Measurements from ENCODE around the gene NCAM2. TPM values are rescaled to one million over a fixed set of nuclear protein-coding genes. Genes with fewer than 3 reads are reported as not detected.

NCAM2 gene
- 0.07 TPM in 1 of 2 replicates, not detected in the other for total RNA-seq

DNA sequence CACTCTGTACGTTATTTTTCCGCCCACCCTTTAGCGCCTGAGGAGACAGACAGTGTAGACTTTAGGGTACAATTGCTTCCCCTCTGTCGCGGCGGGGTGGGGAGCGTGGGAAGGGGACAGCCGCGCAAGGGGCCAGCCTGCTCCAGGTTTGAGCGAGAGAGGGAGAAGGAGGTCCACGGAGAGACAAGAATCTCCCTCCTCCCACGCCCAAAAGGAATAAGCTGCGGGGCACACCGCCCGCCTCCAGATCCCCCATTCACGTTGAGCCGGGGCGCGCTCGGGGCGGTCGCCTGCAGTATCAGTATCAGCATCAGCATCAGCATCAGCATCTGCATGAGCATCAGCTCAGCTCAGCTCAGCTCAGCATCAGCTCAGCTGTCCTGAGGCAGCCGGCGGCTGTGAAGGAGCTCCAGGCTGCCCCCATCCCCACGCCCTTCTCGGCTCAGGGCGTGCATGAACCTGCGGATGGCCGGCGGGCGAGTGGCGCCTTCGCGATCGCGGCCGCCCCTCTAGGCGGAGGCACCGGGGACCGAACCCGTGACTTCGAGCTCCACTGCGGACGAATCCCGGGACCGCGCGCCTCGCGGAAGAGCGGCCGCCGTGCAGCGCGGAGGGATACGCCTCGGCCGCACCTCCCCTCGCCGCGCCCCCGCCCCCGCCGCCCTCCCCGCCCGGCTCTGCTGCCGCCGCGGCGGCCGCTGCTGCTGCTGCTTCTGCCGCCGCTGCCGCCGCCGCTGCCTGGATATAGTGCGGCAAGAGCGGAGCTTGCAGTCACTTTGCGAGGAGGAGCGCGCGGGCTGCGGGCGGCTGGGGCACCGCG, at the start of gene NCAM2:
NCAM2 (plus strand) TSS at position 774 of the 820 bp plus-strand sequence.
- DNase-seq (ENCODE audit: low read depth) = no peak
- H3K4me3 ChIP-seq (ENCODE audit: low read depth, low read length) = peak within 1 kb of the TSS; percentile 51
- TF ChIP-seq, protein P1, sequence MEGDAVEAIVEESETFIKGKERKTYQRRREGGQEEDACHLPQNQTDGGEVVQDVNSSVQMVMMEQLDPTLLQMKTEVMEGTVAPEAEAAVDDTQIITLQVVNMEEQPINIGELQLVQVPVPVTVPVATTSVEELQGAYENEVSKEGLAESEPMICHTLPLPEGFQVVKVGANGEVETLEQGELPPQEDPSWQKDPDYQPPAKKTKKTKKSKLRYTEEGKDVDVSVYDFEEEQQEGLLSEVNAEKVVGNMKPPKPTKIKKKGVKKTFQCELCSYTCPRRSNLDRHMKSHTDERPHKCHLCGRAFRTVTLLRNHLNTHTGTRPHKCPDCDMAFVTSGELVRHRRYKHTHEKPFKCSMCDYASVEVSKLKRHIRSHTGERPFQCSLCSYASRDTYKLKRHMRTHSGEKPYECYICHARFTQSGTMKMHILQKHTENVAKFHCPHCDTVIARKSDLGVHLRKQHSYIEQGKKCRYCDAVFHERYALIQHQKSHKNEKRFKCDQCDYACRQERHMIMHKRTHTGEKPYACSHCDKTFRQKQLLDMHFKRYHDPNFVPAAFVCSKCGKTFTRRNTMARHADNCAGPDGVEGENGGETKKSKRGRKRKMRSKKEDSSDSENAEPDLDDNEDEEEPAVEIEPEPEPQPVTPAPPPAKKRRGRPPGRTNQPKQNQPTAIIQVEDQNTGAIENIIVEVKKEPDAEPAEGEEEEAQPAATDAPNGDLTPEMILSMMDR (conservative IDR thresholded peaks at IDR 0.05; ENCODE audit: low read depth, low read length) = no peak

DNA sequence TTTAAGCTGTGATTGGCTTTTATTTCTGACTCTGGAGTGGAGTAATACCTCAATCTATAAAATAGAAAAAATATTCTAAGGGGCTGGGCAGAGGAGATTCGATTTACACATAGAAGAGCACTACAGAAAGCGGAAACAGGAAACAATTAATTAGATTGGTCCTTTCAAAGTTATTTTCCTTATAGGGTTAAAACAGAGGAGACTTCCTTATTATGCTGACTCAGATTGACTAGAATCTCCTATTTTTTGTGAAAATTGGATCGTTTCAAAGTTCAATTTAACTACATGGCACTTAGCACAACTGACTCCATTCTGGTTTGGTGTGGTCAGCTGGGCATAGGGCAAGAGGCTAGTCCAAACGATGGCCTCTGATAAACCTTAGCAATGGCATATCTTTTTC, 48.3 kb upstream of the NCAM2 start:
- no peak for DNase-seq (ENCODE audit: low read depth)
- no peak overlapping the region for H3K4me3 ChIP-seq (ENCODE audit: low read depth, low read length)
- TF ChIP-seq, protein P1 (conservative IDR thresholded peaks at IDR 0.05; ENCODE audit: low read depth, low read length) = no peak

DNA sequence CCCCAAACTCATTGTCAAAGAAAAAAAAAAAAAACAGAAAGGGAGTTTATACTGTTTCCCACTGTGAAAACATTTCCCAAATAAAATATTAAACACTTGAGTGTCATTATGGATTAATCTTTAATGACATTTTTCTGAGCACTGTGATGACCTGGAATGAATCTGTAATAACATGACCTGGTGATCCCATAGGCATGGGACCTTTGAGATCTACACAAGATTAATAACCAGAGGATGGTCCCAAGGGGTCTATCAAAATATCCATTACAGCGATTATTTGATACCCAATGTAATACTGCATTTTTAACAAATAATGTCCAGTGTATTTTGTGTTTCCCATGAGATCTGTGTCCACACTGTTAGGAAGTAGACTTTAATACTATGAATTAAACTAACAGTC, 32.4 kb upstream of the NCAM2 start:
- TF ChIP-seq, protein P1 (conservative IDR thresholded peaks at IDR 0.05; ENCODE audit: low read depth, low read length) = no peak
- no peak for DNase-seq (ENCODE audit: low read depth)

DNA sequence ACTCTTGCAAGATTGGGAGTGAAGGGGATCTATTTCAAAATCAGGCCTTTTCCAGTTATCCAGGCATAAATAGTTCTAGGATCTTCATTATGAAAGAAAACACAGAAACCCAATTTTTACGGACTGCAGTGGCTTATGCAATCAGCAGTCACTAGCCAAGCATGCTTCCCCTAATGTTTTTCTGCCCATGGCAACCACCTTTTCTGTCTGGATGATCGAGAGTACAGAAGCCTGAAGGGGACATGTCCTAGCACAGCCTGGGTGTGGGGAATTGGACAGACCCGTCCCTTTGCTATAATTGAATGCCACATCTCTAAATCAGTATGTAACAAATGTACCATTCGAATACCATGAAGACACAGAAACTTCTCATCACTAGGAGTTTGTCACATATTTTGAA, 29.8 kb upstream of the NCAM2 start:
- DNase-seq (ENCODE audit: low read depth) = no peak
- H3K4me3 ChIP-seq (ENCODE audit: low read depth, low read length) = no peak overlapping the region
- TF ChIP-seq, protein P1 (conservative IDR thresholded peaks at IDR 0.05; ENCODE audit: low read depth, low read length) = no peak

More for the DNA sequence above, 32.4 kb upstream of the NCAM2 start:
- no peak overlapping the region for H3K4me3 ChIP-seq (ENCODE audit: low read depth, low read length)

DNA sequence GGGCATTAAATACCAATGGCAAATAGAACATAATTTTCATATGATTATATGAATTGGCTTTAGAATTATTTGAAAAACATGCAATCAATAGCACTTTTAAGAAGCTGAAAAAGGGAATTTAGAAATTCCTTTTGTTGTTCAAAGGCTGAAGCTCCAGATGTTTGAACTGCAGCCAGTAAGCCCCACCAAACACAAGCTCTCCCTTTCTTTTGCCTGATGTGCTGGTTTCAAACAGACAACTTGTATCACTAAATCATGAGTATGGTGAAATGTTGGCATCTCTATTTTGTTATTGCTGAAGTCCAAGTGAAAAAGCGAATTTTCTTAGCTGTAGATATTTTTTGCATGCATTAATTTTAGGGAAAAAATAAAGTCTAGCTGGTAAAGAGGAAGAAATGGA, 27.5 kb upstream of the NCAM2 start:
- H3K4me3 ChIP-seq (ENCODE audit: low read depth, low read length) = no peak overlapping the region
- TF ChIP-seq, protein P1 (conservative IDR thresholded peaks at IDR 0.05; ENCODE audit: low read depth, low read length) = no peak
- no peak for DNase-seq (ENCODE audit: low read depth)

DNA sequence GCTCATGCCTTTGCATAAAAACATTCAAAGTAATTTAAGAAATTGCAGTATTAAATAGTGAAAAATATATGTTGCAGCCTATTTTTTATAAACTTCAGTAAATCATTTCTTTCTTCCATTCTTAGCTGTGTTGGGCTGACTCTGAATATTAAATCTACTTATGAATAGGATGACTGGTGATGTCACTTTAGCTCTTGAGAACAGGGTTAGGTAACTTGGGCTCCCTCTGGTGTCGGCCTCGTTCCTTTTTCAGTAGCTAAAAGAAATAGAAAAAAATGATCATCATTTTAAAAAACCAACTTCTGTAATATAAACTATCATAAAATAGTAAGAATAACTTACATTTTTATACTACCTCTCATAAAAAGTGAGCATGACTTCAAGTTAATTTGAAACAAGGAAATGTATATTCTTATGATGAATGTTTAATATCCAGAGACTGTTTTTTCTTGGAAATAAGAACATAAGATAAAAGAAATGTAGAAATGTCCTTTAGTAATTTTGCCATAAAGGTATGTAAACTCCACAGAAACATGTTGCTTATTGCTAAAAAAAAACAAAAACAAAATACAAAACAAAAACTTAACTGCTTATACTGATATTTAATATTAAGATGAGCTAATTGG, 26.8 kb upstream of the NCAM2 start:
- TF ChIP-seq, protein P1 (conservative IDR thresholded peaks at IDR 0.05; ENCODE audit: low read depth, low read length) = peak; percentile 67
- H3K4me3 ChIP-seq (ENCODE audit: low read depth, low read length) = no peak overlapping the region
- peak; percentile 1 for DNase-seq (ENCODE audit: low read depth)
